Lung (tissue), 12 donors: Measurements from ENCODE around the gene TMEM114. TPM values are rescaled to one million over a fixed set of nuclear protein-coding genes. Genes with fewer than 3 reads are reported as not detected.

Experiments
- ATAC-seq: fragments of 200-7000 bp; cut with Tn5 transposase; one replicate; pipeline ENCODE4 v1.9.1; 2020; ENCODE audit warnings: moderate number of reproducible peaks; ENCODE audit not compliant: insufficient read depth, low FRiP score
- DNase-seq, 3 donors: peaks; one replicate each; pipeline ENCODE4 v3.0.0-alpha.2; 2013 to 2017
- H3K27ac ChIP-seq, 2 donors: one replicate each; pipeline ENCODE4 v1.5.1; 2013; ENCODE audit warnings: mild to moderate bottlenecking in 2 of 2, moderate library complexity in 2 of 2, control low read depth in 1 of 2, inconsistent platforms in 1 of 2, low read depth in 1 of 2, low read length in 1 of 2
- H3K27me3 ChIP-seq, 3 donors: one replicate each; pipeline ENCODE4 v1.5.1; 2013; ENCODE audit warnings: low read length in 2 of 3; ENCODE audit not compliant: control insufficient read depth in 3 of 3, insufficient read depth in 3 of 3
- H3K36me3 ChIP-seq, 4 donors: one replicate each; pipeline ENCODE4 v1.5.1; 2013; ENCODE audit warnings: low read length in 4 of 4, mild to moderate bottlenecking in 1 of 4, moderate library complexity in 1 of 4; ENCODE audit not compliant: control insufficient read depth in 4 of 4, insufficient read depth in 4 of 4
- H3K4me1 ChIP-seq, 5 donors: one replicate each; pipeline ENCODE4 v1.5.1; 2013; ENCODE audit warnings: low read length in 5 of 5, mild to moderate bottlenecking in 2 of 5, moderate library complexity in 1 of 5; ENCODE audit not compliant: control insufficient read depth in 5 of 5, insufficient read depth in 5 of 5
- H3K4me3 ChIP-seq: one replicate; pipeline ENCODE4 v1.5.1; 2013; ENCODE audit warnings: mild to moderate bottlenecking, control low read depth, moderate library complexity
- H3K9ac ChIP-seq, 2 donors: one replicate each; pipeline ENCODE4 v1.5.1; 2013; ENCODE audit warnings: low read length in 2 of 2, control low read depth in 1 of 2; ENCODE audit not compliant: insufficient read depth in 1 of 2
- H3K9me3 ChIP-seq, 4 donors: one replicate each; pipeline ENCODE4 v1.5.1; 2013; ENCODE audit warnings: low read length in 3 of 4, mild to moderate bottlenecking in 1 of 4, moderate library complexity in 1 of 4; ENCODE audit not compliant: control insufficient read depth in 4 of 4, insufficient read depth in 3 of 4
- WGBS, 2 donors: extraction: QIAGEN DNeasy Blood & Tissue Kit; methylation state at CpG; one replicate each; pipeline ENCODE4 v1.1.7; 2013; 5-methylcytosine and 5-hydroxymethylcytosine counted together
- polyA plus RNA-seq, 2 donors: library from polyadenylated mRNA; stranded (reverse); fragments of 200-250 nt; gene quantifications; one replicate each; pipeline ENCODE4 v1.2.1, GENCODE V29; 2013
- total RNA-seq, 2 donors: library from RNA; depleted of rRNA in 1 of 2; stranded (reverse); fragments of >200 nt in 1 of 2; gene quantifications; one replicate each; pipeline ENCODE4 v1.2.1, GENCODE V29; 2014 to 2021
- TF ChIP-seq, protein P1 (sequence below): IDR thresholded peaks from 2 replicates; pipeline ENCODE4 v1.5.1; 2012; ENCODE audit warnings: mild to moderate bottlenecking; ENCODE audit errors: control extremely low read depth, extremely low read depth
- donor health status: control.
- donor health status: control.
- donor health status: Bipolar disorder and iron deficiency.
- donor health status: healthy.
- donor health status: DM: yes; HTN: yes; CAD: no.

TMEM114 gene
- total and polyA plus RNA-seq, 4 donors, result not detected

DNA sequence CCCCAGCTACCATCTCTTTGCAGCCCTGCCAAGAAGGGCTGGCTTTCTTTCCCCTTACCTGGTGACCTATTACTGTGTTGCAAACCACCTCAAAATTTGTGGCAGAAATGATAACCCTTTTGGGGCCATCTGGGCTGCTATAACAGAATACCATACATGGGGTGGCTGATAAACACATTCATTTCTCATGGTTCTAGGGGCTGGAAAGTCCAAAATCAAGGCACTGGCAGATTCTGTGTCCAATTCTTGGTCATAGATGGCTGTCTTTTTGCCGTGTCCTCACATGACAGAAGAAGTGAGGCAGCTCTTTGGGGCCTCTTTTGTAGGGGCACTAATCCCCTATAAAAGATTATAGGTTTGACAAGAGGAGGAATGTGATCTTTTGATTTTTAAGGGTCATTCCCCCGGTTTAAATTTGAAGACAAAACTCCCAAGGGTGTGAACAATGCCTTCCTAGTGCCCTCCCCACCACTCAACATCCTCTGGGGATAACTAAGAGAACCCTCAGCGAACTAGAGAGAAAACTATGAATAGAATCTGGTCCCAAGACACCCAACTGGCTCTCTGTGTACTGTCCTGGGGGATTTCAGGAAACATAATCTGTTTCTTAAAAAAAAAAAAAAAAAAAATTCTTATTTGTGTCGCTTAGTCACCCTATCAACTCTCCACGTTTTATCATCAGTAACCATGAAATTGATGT, 29.5 kb upstream of the TMEM114 start:
- no peak for DNase-seq
- H3K4me1 ChIP-seq, result peaks cover 2 to 14% (median 5%) of the 10 kb centered on the region in 5 donors
- no peaks in the 10 kb centered on the region for H3K9me3 ChIP-seq
- no peak overlapping the region for H3K9ac ChIP-seq
- no peak overlapping the region for H3K4me3 ChIP-seq
- TF ChIP-seq, protein P1, sequence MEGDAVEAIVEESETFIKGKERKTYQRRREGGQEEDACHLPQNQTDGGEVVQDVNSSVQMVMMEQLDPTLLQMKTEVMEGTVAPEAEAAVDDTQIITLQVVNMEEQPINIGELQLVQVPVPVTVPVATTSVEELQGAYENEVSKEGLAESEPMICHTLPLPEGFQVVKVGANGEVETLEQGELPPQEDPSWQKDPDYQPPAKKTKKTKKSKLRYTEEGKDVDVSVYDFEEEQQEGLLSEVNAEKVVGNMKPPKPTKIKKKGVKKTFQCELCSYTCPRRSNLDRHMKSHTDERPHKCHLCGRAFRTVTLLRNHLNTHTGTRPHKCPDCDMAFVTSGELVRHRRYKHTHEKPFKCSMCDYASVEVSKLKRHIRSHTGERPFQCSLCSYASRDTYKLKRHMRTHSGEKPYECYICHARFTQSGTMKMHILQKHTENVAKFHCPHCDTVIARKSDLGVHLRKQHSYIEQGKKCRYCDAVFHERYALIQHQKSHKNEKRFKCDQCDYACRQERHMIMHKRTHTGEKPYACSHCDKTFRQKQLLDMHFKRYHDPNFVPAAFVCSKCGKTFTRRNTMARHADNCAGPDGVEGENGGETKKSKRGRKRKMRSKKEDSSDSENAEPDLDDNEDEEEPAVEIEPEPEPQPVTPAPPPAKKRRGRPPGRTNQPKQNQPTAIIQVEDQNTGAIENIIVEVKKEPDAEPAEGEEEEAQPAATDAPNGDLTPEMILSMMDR, result no peak
- no peak overlapping the region for H3K27ac ChIP-seq
- 73 to 81% methylated on average over 5 of the region's 5 CpGs for WGBS, 2 donors
- H3K36me3 ChIP-seq, result peaks cover 0 to 3% (median under 1%) of the 10 kb centered on the region in 4 donors
- ATAC-seq, result no peak
- peaks cover 0 to 9% (median 2%) of the 10 kb centered on the region in 3 donors for H3K27me3 ChIP-seq

DNA sequence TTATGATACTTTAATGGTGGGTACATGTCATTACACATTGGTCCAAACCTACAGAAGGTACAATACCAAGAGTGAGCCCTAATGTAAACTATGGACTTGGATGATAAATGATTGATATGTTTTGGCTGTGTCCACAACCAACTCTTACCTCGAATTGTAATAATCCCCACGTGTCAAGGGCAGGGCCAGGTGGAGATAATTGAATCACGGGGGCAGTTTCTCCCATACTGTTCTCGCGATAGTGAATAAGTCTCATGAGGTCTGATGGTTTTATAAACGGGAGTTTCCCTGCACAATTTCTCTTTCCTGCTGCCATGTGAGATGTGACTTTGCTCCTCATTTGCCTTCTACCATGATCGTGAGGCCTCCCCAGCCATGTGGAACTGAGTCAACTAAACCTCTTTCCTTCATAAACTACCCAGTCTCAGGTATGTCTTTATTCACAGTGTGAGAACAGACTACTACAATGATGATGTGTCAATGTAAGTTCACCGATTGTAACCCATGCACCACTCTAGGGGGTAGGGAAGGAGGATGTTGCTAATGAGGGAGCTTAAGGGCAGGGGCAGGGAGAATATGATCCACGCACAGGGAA, 24.2 kb upstream of the TMEM114 start:
- no peak overlapping the region for H3K9ac ChIP-seq
- H3K27me3 ChIP-seq, result peaks cover 0 to 13% (median 2%) of the 10 kb centered on the region in 3 donors
- no peaks in the 10 kb centered on the region for H3K9me3 ChIP-seq
- TF ChIP-seq, protein P1, result no peak
- no peaks in the 10 kb centered on the region for H3K36me3 ChIP-seq
- no peak for ATAC-seq
- no peaks in the 10 kb centered on the region for H3K4me1 ChIP-seq
- H3K4me3 ChIP-seq, result no peak overlapping the region
- 66 to 74% methylated on average over 9 of the region's 9 CpGs for WGBS, 2 donors
- DNase-seq, result no peak
- no peak overlapping the region for H3K27ac ChIP-seq

DNA sequence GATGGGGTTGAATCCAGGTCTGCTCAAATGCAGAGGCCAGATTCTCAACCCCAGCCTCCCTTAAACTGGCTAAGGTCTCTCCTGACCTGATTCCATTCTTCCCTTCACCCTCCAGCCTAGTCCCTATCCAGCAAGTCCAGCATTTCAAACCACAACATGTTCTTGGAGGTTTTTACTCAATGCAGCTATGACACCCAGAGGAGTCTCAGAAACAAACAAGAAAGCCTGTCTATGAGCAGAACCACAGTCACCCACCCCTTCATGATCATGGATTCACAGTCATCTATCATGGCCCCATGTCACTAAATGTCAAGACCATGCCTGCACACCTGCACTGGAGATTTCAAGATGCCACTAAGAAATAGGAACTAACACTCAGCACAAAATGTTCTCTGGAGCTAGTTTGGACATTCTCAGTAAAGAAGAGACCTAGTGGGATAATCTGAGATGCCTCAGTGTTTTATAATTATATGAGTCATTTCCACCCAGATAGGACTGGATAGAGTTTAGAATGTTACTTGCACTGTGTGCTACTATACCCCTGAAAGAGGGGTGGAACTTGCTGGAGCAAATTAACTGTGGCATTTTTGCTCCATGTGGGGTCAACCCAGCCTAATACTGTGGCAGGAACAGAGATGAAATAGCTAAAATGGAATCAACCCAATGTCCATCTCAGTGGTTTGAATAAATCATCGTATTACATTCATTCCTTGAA, 21.7 kb upstream of the TMEM114 start:
- peaks cover 0 to 7% (median 3%) of the 10 kb centered on the region in 3 donors for H3K27me3 ChIP-seq
- WGBS, 2 donors, result 96 to 98% methylated on average over 1 of the region's 1 CpG
- ATAC-seq, result no peak

More for the DNA sequence above, 21.7 kb upstream of the TMEM114 start:
- Histone ChIP-seq H3K4me1 (peaks cover 0 to 2% (median 0%) of the 10 kb centered on the region in 5 donors), H3K9me3 (peaks cover 0 to 1% (median 0%) of the 10 kb centered on the region in 4 donors), H3K36me3 (no peaks in the 10 kb centered on the region), H3K4me3 (no peak overlapping the region), H3K27ac (no peak overlapping the region), H3K9ac (no peak overlapping the region)
- DNase-seq, result no peak
- TF ChIP-seq, protein P1, result no peak
